Measurements from ENCODE around the gene BAIAP3.

The BAIAP3 gene

GRCh38 chr16:1299012-1299867 lies 34.2 kb upstream of the BAIAP3 start:
- no peak for DNase-seq (ENCODE audit: low spot score)

GRCh38 chr16:1299868-1300203 lies 33.6 kb upstream of the BAIAP3 start:
- DNase-seq (ENCODE audit: low spot score) = no peak

- peak; percentile 34 for DNase-seq (ENCODE audit: low spot score)
These were observed 32.6 kb upstream of the BAIAP3 start for GRCh38 chr16:1300664-1301476.

GRCh38 chr16:1301562-1301961 lies 31.9 kb upstream of the BAIAP3 start:
- DNase-seq (ENCODE audit: low spot score) = no peak

- no peak for DNase-seq (ENCODE audit: low spot score)
These were observed 27.6 kb upstream of the BAIAP3 start for GRCh38 chr16:1305823-1306222.

- no peak for DNase-seq (ENCODE audit: low spot score)
These were observed 27.1 kb upstream of the BAIAP3 start for GRCh38 chr16:1306334-1306733.

GRCh38 chr16:1308036-1308976 lies 25.1 kb upstream of the BAIAP3 start:
- DNase-seq (ENCODE audit: low spot score) = peak; percentile 69

GRCh38 chr16:1308977-1309885 lies 24.2 kb upstream of the BAIAP3 start, which contains the start of gene UBE2I:
TSS of gene UBE2I (plus strand) at chr16:1309636. CDS start at chr16:1314031, 4,395 bp downstream.
- peak; percentile 98 for DNase-seq (ENCODE audit: low spot score)

GRCh38 chr16:1309888-1310831 lies 23.3 kb upstream of the BAIAP3 start:
- DNase-seq (ENCODE audit: low spot score) = no peak

GRCh38 chr16:1310832-1311200 lies 22.6 kb upstream of the BAIAP3 start:
- DNase-seq (ENCODE audit: low spot score) = no peak

GRCh38 chr16:1311212-1311737 lies 22.2 kb upstream of the BAIAP3 start:
- DNase-seq (ENCODE audit: low spot score) = no peak

GRCh38 chr16:1311738-1312466 lies 21.5 kb upstream of the BAIAP3 start:
- DNase-seq (ENCODE audit: low spot score) = no peak

- DNase-seq (ENCODE audit: low spot score) = no peak
These were observed 21.0 kb upstream of the BAIAP3 start for GRCh38 chr16:1312467-1312816.

- DNase-seq (ENCODE audit: low spot score) = no peak
These were observed 20.5 kb upstream of the BAIAP3 start for GRCh38 chr16:1312903-1313302.

- no peak for DNase-seq (ENCODE audit: low spot score)
These were observed 19.6 kb upstream of the BAIAP3 start for GRCh38 chr16:1313721-1314369.

GRCh38 chr16:1314399-1315068 lies 18.9 kb upstream of the BAIAP3 start:
- DNase-seq (ENCODE audit: low spot score) = no peak

- no peak for DNase-seq (ENCODE audit: low spot score)
These were observed 18.1 kb upstream of the BAIAP3 start for GRCh38 chr16:1315081-1316032.
